HepG2 (cell line): ENCODE results near the gene RESP18.

Source experiments
- SAFB2 ChIP-seq: sonication (generic); formaldehyde crosslinking; IDR thresholded peaks from 2 replicates; pipeline ENCODE4 v1.5.1; 2020; ENCODE audit warnings: missing genetic modification reagents, low read depth, mild to moderate bottlenecking, borderline replicate concordance
- THYN1 ChIP-seq: sonication (generic); formaldehyde crosslinking; IDR thresholded peaks from 2 replicates; pipeline ENCODE4 v1.8.1; 2023; ENCODE audit warnings: low read depth, mild to moderate bottlenecking, moderate library complexity, missing genetic modification reagents, borderline replicate concordance
- ZNF510 ChIP-seq: sonication (generic); formaldehyde crosslinking; IDR thresholded peaks from 2 replicates; pipeline ENCODE4 v1.4.0; 2020; ENCODE audit warnings: low read depth, mild to moderate bottlenecking, missing genetic modification reagents
- TF ChIP-seq, protein P1 (sequence below): IDR thresholded peaks from 2 replicates; pipeline ENCODE4 v1.6.1; 2016; ENCODE audit warnings: control low read depth
- TF ChIP-seq, protein P2 (sequence below): sonication (generic); formaldehyde crosslinking; IDR thresholded peaks from 2 replicates; pipeline ENCODE4 v1.5.0; 2020; ENCODE audit warnings: mild to moderate bottlenecking, missing genetic modification reagents, moderate library complexity
- TF ChIP-seq, protein P3 (sequence below): sonication (generic); formaldehyde crosslinking; conservative IDR thresholded peaks from 2 replicates; pipeline ENCODE4 v1.5.0; 2020; ENCODE audit warnings: missing genetic modification reagents

DNA sequence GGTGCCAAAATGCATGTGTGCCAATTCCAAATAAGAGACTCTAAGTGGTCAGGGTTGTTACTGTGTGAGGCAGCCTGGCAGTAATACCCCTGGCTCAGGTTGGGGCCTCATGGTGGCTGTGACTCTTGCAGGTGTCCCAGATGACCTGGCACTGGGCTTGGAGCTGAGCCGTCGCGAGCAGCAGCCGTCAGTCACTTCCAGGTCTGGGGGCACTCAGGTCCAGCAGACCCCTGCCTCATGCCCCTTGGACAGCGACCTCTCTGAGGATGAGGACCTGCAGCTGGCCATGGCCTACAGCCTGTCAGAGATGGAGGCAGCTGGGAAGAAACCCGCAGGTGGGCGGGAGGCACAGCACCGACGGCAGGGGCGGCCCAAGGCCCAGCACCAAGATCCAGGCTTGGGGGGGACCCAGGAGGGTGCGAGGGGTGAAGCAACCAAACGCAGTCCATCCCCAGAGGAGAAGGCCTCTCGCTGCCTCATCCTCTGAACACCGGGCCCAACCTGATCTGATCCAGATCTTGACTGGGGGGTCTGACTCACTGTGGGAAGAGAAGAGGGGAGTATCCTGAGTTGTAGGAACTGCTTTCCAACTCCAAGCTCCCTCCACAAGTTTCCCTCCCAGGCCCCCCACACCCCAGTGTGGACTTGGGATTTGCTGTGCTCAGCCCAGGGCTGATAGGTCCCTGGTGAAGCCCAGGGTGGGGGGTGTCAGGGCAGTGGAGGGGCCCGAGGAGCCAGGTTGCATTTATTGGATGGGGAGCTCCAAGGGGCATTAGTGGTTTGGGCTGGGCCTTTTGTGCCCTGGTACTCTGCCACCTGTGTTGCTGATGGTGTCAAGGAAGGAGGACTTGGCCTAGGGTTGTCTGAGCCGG lies 47.8 kb downstream of the RESP18 start:
- TF ChIP-seq, protein P1, sequence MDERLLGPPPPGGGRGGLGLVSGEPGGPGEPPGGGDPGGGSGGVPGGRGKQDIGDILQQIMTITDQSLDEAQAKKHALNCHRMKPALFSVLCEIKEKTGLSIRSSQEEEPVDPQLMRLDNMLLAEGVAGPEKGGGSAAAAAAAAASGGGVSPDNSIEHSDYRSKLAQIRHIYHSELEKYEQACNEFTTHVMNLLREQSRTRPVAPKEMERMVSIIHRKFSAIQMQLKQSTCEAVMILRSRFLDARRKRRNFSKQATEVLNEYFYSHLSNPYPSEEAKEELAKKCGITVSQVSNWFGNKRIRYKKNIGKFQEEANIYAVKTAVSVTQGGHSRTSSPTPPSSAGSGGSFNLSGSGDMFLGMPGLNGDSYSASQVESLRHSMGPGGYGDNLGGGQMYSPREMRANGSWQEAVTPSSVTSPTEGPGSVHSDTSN (CRISPR knock-in tag) = no peak
- TF ChIP-seq ZNF510 (CRISPR knock-in tag) = no peak
- TF ChIP-seq THYN1 (CRISPR knock-in tag) = no peak
- TF ChIP-seq, protein P2, sequence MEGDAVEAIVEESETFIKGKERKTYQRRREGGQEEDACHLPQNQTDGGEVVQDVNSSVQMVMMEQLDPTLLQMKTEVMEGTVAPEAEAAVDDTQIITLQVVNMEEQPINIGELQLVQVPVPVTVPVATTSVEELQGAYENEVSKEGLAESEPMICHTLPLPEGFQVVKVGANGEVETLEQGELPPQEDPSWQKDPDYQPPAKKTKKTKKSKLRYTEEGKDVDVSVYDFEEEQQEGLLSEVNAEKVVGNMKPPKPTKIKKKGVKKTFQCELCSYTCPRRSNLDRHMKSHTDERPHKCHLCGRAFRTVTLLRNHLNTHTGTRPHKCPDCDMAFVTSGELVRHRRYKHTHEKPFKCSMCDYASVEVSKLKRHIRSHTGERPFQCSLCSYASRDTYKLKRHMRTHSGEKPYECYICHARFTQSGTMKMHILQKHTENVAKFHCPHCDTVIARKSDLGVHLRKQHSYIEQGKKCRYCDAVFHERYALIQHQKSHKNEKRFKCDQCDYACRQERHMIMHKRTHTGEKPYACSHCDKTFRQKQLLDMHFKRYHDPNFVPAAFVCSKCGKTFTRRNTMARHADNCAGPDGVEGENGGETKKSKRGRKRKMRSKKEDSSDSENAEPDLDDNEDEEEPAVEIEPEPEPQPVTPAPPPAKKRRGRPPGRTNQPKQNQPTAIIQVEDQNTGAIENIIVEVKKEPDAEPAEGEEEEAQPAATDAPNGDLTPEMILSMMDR (CRISPR knock-in tag) = no peak
- TF ChIP-seq SAFB2 (CRISPR knock-in tag) = no peak
- TF ChIP-seq, protein P3, sequence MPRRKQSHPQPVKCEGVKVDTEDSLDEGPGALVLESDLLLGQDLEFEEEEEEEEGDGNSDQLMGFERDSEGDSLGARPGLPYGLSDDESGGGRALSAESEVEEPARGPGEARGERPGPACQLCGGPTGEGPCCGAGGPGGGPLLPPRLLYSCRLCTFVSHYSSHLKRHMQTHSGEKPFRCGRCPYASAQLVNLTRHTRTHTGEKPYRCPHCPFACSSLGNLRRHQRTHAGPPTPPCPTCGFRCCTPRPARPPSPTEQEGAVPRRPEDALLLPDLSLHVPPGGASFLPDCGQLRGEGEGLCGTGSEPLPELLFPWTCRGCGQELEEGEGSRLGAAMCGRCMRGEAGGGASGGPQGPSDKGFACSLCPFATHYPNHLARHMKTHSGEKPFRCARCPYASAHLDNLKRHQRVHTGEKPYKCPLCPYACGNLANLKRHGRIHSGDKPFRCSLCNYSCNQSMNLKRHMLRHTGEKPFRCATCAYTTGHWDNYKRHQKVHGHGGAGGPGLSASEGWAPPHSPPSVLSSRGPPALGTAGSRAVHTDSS (CRISPR knock-in tag) = no peak
